HepG2 (cell line): ENCODE results near the gene CNNM4. TPM values are rescaled to one million over a fixed set of nuclear protein-coding genes. Genes with fewer than 3 reads are reported as not detected.

Source experiments
- AGO1 ChIP-seq: fragments of 200-400 bp; formaldehyde crosslinking; IDR thresholded peaks from 2 replicates; pipeline ENCODE4 v1.6.1; 2017; ENCODE audit warnings: mild to moderate bottlenecking, low read depth, low read length, moderate library complexity; ENCODE audit not compliant: poor library complexity, severe bottlenecking
- BCL3 ChIP-seq: sonication (generic); formaldehyde crosslinking; IDR thresholded peaks from 2 replicates; pipeline ENCODE4 v1.5.1; 2020; ENCODE audit warnings: mild to moderate bottlenecking, missing genetic modification reagents, moderate library complexity
- BHLHE40 ChIP-seq: IDR thresholded peaks from 2 replicates; pipeline ENCODE4 v1.6.1; 2011; ENCODE audit warnings: low read length, improper control_type of control experiment
- ERF ChIP-seq: IDR thresholded peaks from 2 replicates; pipeline ENCODE4 v1.6.1; 2018; ENCODE audit warnings: missing biosample characterization, missing genetic modification reagents
- FOXA3 ChIP-seq: IDR thresholded peaks from 2 replicates; pipeline ENCODE4 v1.6.1; 2016; ENCODE audit warnings: missing genetic modification reagents, missing compliant biosample characterization
- FOXJ3 ChIP-seq: sonication (generic); formaldehyde crosslinking; IDR thresholded peaks from 2 replicates; pipeline ENCODE4 v1.4.0; 2020; ENCODE audit warnings: missing genetic modification reagents, mild to moderate bottlenecking, borderline replicate concordance
- GLMP ChIP-seq: sonication (generic); formaldehyde crosslinking; IDR thresholded peaks from 2 replicates; pipeline ENCODE4 v1.9.0; 2021; ENCODE audit warnings: missing genetic modification reagents, mild to moderate bottlenecking, borderline replicate concordance
- HDAC2 ChIP-seq: sonication (generic); formaldehyde crosslinking; IDR thresholded peaks from 2 replicates; pipeline ENCODE4 v1.4.0; 2020; ENCODE audit warnings: missing genetic modification reagents
- HNRNPL ChIP-seq: fragments of 200-400 bp; formaldehyde crosslinking; IDR thresholded peaks from 2 replicates; pipeline ENCODE4 v1.6.1; 2017; ENCODE audit warnings: mild to moderate bottlenecking, low read depth, low read length
- HOXA5 ChIP-seq: sonication (generic); formaldehyde crosslinking; IDR thresholded peaks from 2 replicates; pipeline ENCODE4 v1.4.0; 2020; ENCODE audit warnings: missing genetic modification reagents
- MXD3 ChIP-seq: IDR thresholded peaks from 2 replicates; pipeline ENCODE4 v1.6.1; 2016; ENCODE audit warnings: mild to moderate bottlenecking, missing biosample characterization, missing genetic modification reagents
- NFYC ChIP-seq: IDR thresholded peaks from 2 replicates; pipeline ENCODE4 v1.6.1; 2016; ENCODE audit warnings: missing genetic modification reagents, missing compliant biosample characterization
- RFXANK ChIP-seq: IDR thresholded peaks from 2 replicates; pipeline ENCODE4 v1.6.1; 2016
- SALL1 ChIP-seq: sonication (generic); formaldehyde crosslinking; IDR thresholded peaks from 2 replicates; pipeline ENCODE4 v1.8.0; 2022; ENCODE audit warnings: mild to moderate bottlenecking, missing genetic modification reagents
- SOX6 ChIP-seq, 2 experiments: fragments of 450-650 bp in 1 of 2; sonication (generic) in 1 of 2; formaldehyde crosslinking in 1 of 2; IDR thresholded peaks; 2 replicates each; pipeline versions ENCODE4 v1.4.0 to v1.6.1; 2017 to 2020; ENCODE audit warnings: antibody characterized with exemption in 1 of 2, mild to moderate bottlenecking in 1 of 2, missing genetic modification reagents in 1 of 2
- SRSF4 ChIP-seq: fragments of 200-400 bp; formaldehyde crosslinking; IDR thresholded peaks from one replicate; pipeline ENCODE4 v1.6.1; 2018; ENCODE audit warnings: mild to moderate bottlenecking, low read depth, low read length, moderate library complexity; ENCODE audit not compliant: poor library complexity, severe bottlenecking
- STAT5B ChIP-seq: sonication (generic); formaldehyde crosslinking; IDR thresholded peaks from 2 replicates; pipeline ENCODE4 v1.4.0; 2020; ENCODE audit warnings: missing genetic modification reagents
- USF2 ChIP-seq, 2 experiments: sonication (generic) in 1 of 2; formaldehyde crosslinking in 1 of 2; IDR thresholded peaks; 2 replicates each; pipeline versions ENCODE4 v1.5.1 to v1.6.1; 2011 to 2020; ENCODE audit warnings: borderline replicate concordance in 1 of 2, low read depth in 1 of 2, low read length in 1 of 2, mild to moderate bottlenecking in 1 of 2, missing genetic modification reagents in 1 of 2, moderate library complexity in 1 of 2
- ZFP91 ChIP-seq: sonication (generic); formaldehyde crosslinking; IDR thresholded peaks from 2 replicates; pipeline ENCODE4 v1.9.0; 2022; ENCODE audit warnings: missing genetic modification reagents, mild to moderate bottlenecking, borderline replicate concordance
- ZNF333 ChIP-seq: sonication (generic); formaldehyde crosslinking; IDR thresholded peaks from 2 replicates; pipeline ENCODE4 v1.4.0; 2020; ENCODE audit warnings: mild to moderate bottlenecking, missing genetic modification reagents, borderline replicate concordance
- ZNF549 ChIP-seq: sonication (generic); formaldehyde crosslinking; IDR thresholded peaks from 2 replicates; pipeline ENCODE4 v1.5.0; 2020; ENCODE audit warnings: missing genetic modification reagents
- ZNF589 ChIP-seq: sonication (generic); formaldehyde crosslinking; conservative IDR thresholded peaks from 2 replicates; pipeline ENCODE4 v1.8.0; 2022; ENCODE audit warnings: mild to moderate bottlenecking, moderate library complexity, missing genetic modification reagents
- ZNF619 ChIP-seq: sonication (generic); formaldehyde crosslinking; IDR thresholded peaks from 2 replicates; pipeline ENCODE4 v1.4.0; 2020; ENCODE audit warnings: mild to moderate bottlenecking, missing genetic modification reagents
- ZNF720 ChIP-seq: sonication (generic); formaldehyde crosslinking; IDR thresholded peaks from 2 replicates; pipeline ENCODE4 v1.4.0; 2020; ENCODE audit warnings: missing genetic modification reagents
- ZNF792 ChIP-seq: IDR thresholded peaks from 2 replicates; pipeline ENCODE4 v1.6.1; 2016
- polyA plus RNA-seq, 8 experiments: library from polyadenylated mRNA; depleted of rRNA in 3 of 8; stranded (reverse) in 7 of 8; unstranded in 1 of 8; fragments of >200 nt; fragmentation: Illumina TruSeq in 4 of 8; extraction: Trizol in 4 of 8; gene quantifications; 2 replicates each; pipeline versions ENCODE4 v1.2.1 to v1.2.3, GENCODE V29; 2011 to 2016; ENCODE audit warnings: low read depth in 4 of 8, missing spikeins in 1 of 8, mixed read lengths in 1 of 8; ENCODE audit not compliant: insufficient read depth in 1 of 8
- total RNA-seq, 5 experiments: library from RNA; depleted of rRNA; stranded (reverse); fragments of >200 nt; fragmentation: Illumina TruSeq; extraction: Trizol; gene quantifications; 2 replicates each; pipeline ENCODE4 v1.2.3, GENCODE V29; 2016; ENCODE audit warnings: low read depth in 1 of 5

The CNNM4 gene
- total and polyA plus RNA-seq, 2 of the 13 experiments (the other 11 are each of a cell fraction or from before 2014, with no cell fraction given), result 5.9 to 8.4 TPM

- no peak for TF ChIP-seq GLMP (CRISPR knock-in tag)
- TF ChIP-seq AGO1, result no peak
- no peak for TF ChIP-seq USF2 (IDR thresholded peaks at IDR 0.05; ENCODE audit: low read depth, low read length)
- no peak for TF ChIP-seq USF2 (CRISPR knock-in tag; IDR thresholded peaks at IDR 0.05; ENCODE audit: borderline replicate concordance)
- 0 out of 2 replicates have a peak, but pooled peaks have one; percentile 53 for TF ChIP-seq HOXA5 (CRISPR knock-in tag)
- no peak for TF ChIP-seq NFYC (CRISPR knock-in tag)
- no peak for TF ChIP-seq SOX6 (IDR thresholded peaks at IDR 0.05)
- TF ChIP-seq SOX6 (CRISPR knock-in tag; IDR thresholded peaks at IDR 0.05), result peak; percentile 82
- no peak for TF ChIP-seq BCL3 (CRISPR knock-in tag)
- no peak for TF ChIP-seq ZNF589 (CRISPR knock-in tag)
- no peak for TF ChIP-seq BHLHE40
- TF ChIP-seq ZFP91 (CRISPR knock-in tag), result no peak
- TF ChIP-seq ZNF549 (CRISPR knock-in tag), result no peak
- peak; percentile 57; the same call in 1 of the 2 replicates for TF ChIP-seq FOXJ3
- TF ChIP-seq RFXANK (CRISPR knock-in tag), result no peak
- no peak for TF ChIP-seq MXD3 (CRISPR knock-in tag)
- no peak for TF ChIP-seq SRSF4
- TF ChIP-seq FOXA3 (CRISPR knock-in tag), result peak; percentile 88
- TF ChIP-seq STAT5B (CRISPR knock-in tag), result no peak
- no peak for TF ChIP-seq HNRNPL
- no peak for TF ChIP-seq HDAC2 (CRISPR knock-in tag)
- no peak for TF ChIP-seq ZNF720 (CRISPR knock-in tag)
- TF ChIP-seq ZNF333 (CRISPR knock-in tag), result no peak
- TF ChIP-seq ERF (CRISPR knock-in tag), result peak; percentile 17; the same call in 1 of the 2 replicates
- no peak for TF ChIP-seq ZNF792 (CRISPR knock-in tag)
- no peak for TF ChIP-seq ZNF619 (CRISPR knock-in tag)
- peak; percentile 21; the same call in 1 of the 2 replicates for TF ChIP-seq SALL1 (CRISPR knock-in tag)
Observed at GRCh38 chr2:96715658-96716057, 45.0 kb upstream of the CNNM4 start (continued).
